Spleen (tissue), 7 donors: ENCODE results near the gene CYS1.

Experiments
- CTCF ChIP-seq, 11 experiments: fragments of 200-600 bp in 7 of 11; fragments of 450-650 bp in 4 of 11; sonication (generic) in 4 of 11; IDR thresholded peaks in 8 of 11; conservative IDR thresholded peaks in 3 of 11; 1 replicate in 7 of 11; 2 replicates in 4 of 11; pipeline versions ENCODE4 v1.4.0 to v1.8.0; 2016 to 2021; ENCODE audit warnings: antibody characterized with exemption in 11 of 11, inconsistent platforms in 4 of 11, mild to moderate bottlenecking in 1 of 11
- POLR2AphosphoS5 ChIP-seq, 3 donors: sonication (generic); formaldehyde crosslinking; IDR thresholded peaks; one replicate each; pipeline ENCODE4 v1.5.1; 2017; ENCODE audit warnings: antibody characterized with exemption in 3 of 3
- donor health status: DM: no; HTN: no; CAD: no; lungs with moderate emphysema.
- donor health status: DM: no; HTN: no; CAD: no.
- donor health status: DM: no; HTN: no; CAD: no.

GRCh38 chr2:10084223-10084865, 4.1 kb upstream of the CYS1 start:
- TF ChIP-seq CTCF (IDR thresholded peaks at IDR 0.05 in 8 of 11, conservative IDR thresholded peaks at IDR 0.05 in 3 of 11) (no peak), POLR2AphosphoS5 (IDR thresholded peaks at IDR 0.05) (no peak)
